ENCODE data around the gene TUFM. TPM values are rescaled to one million over a fixed set of nuclear protein-coding genes. Genes with fewer than 3 reads are reported as not detected.
"Not testable (repeated sequence)": the region's sequence is repeated elsewhere in the genome, so short reads cannot be mapped to it uniquely, and the experiment has no call there.

TUFM gene
- total RNA-seq, 1 experiment from 2014 or later, result 207 TPM

GRCh38 chr16:28882551-28883160 lies 36.5 kb upstream of the TUFM start:
- H3K4me2 ChIP-seq (ENCODE audit: insufficient read depth, insufficient read length, low read length), result no peak overlapping the region
- peaks cover 0 to 5% (median 4%) of the 10 kb centered on the region in 3 experiments; a peak in 3 of 7 replicates for H3K36me3 Mint-ChIP-seq (ENCODE audit: insufficient read depth in 1 of 3, low read depth in 3 of 3)
- no peak; the same call in 2 of the 3 replicates for TF ChIP-seq CTCF (conservative IDR thresholded peaks at IDR 0.05)
- H2BK20ac ChIP-seq (ENCODE audit: low read depth, low read length, poor library complexity, severe bottlenecking), result no peak overlapping the region
- H3K4ac ChIP-seq (ENCODE audit: low read depth, low read length), result no peak overlapping the region
- H3K4me3 Mint-ChIP-seq, result peak overlapping the region in 1 of 2 experiments; percentile 28; a peak in 1 of 5 replicates
- H4K8ac ChIP-seq (replicated peaks; ENCODE audit: insufficient read length, low read depth, low read length), result no peak overlapping the region
- H3T11ph ChIP-seq (ENCODE audit: low read length), result no peak overlapping the region
- H3K56ac ChIP-seq (ENCODE audit: insufficient read length, low read depth, low read length), result no peak overlapping the region
- no peak overlapping the region for H3K23ac ChIP-seq (ENCODE audit: insufficient read length, low read depth, low read length)
- no peak overlapping the region for H3K9ac ChIP-seq (ENCODE audit: extremely low read depth, insufficient read length, low read length)
- no peak overlapping the region for H3K27ac ChIP-seq (ENCODE audit: insufficient read length, low read depth, low read length)
- H3K27ac Mint-ChIP-seq, result no peak overlapping the region
- peaks cover 6% of the 10 kb centered on the region; the same call in 1 of the 2 replicates for H3K27me3 ChIP-seq (ENCODE audit: insufficient read depth, low read length)
- no peak overlapping the region for H3K18ac ChIP-seq (ENCODE audit: insufficient read length, low read depth, low read length)
- no peak overlapping the region for H4K5ac ChIP-seq (ENCODE audit: insufficient read length, low read depth, low read length)
- peaks cover 6% of the 10 kb centered on the region; the same call in 1 of the 2 replicates for H3K4me1 ChIP-seq (ENCODE audit: insufficient read depth, low read length)
- H2BK12ac ChIP-seq (ENCODE audit: insufficient read length, low read depth, low read length), result no peak overlapping the region
- H4K20me1 ChIP-seq (ENCODE audit: control insufficient read depth, insufficient read depth, insufficient read length), result no peaks in the 10 kb centered on the region
- H2AFZ ChIP-seq (ENCODE audit: low read length), result no peak overlapping the region
- H3K79me1 ChIP-seq (ENCODE audit: insufficient read depth, low read depth, low read length, poor library complexity, severe bottlenecking), result no peaks in the 10 kb centered on the region
- no peaks in the 10 kb centered on the region for H3K79me2 ChIP-seq (ENCODE audit: insufficient read depth, low read length)
- no peak overlapping the region for H2AK5ac ChIP-seq (ENCODE audit: insufficient read length, low read length)
- peaks cover 18% of the 10 kb centered on the region for H3K27me3 Mint-ChIP-seq (ENCODE audit: low read depth)
- no peak overlapping the region for H2BK5ac ChIP-seq (ENCODE audit: insufficient read length, low read length)
- H3K9me3 Mint-ChIP-seq, result no peaks in the 10 kb centered on the region; a peak in 1 of 5 replicates
- DNase-seq, result peak; percentile 62
- H3K14ac ChIP-seq (ENCODE audit: insufficient read depth, low read length), result no peak overlapping the region
- no peak overlapping the region for H2BK15ac ChIP-seq (ENCODE audit: low read depth, low read length)
- no peak overlapping the region for H2BK120ac ChIP-seq (ENCODE audit: low read depth, low read length, poor library complexity, severe bottlenecking)
- H3K23me2 ChIP-seq (ENCODE audit: insufficient read length, low read depth, low read length, poor library complexity, severe bottlenecking), result peaks cover 11% of the 10 kb centered on the region
- no peak overlapping the region for H4K91ac ChIP-seq (ENCODE audit: insufficient read length, low read depth, low read length)
- H3K9me3 ChIP-seq (ENCODE audit: control insufficient read depth, low read depth, low read length), result no peaks in the 10 kb centered on the region
- no CpG with 5 or more reads among the region's 24 CpGs for WGBS (ENCODE audit: extremely low coverage, insufficient read length, low lambda C conversion rate)
- peaks cover 26 to 46% of the 10 kb centered on the region in 2 experiments for H3K4me1 Mint-ChIP-seq

- peaks cover 33 to 55% of the 10 kb centered on the region in 2 experiments for H3K4me1 Mint-ChIP-seq
- H4K91ac ChIP-seq (ENCODE audit: insufficient read length, low read depth, low read length); H2BK5ac ChIP-seq (ENCODE audit: insufficient read length, low read length); H4K5ac ChIP-seq (ENCODE audit: insufficient read length, low read depth, low read length); H3K4me2 ChIP-seq (ENCODE audit: insufficient read depth, insufficient read length, low read length); H2BK15ac ChIP-seq (ENCODE audit: low read depth, low read length); H3K18ac ChIP-seq (ENCODE audit: insufficient read length, low read depth, low read length); H3K56ac ChIP-seq (ENCODE audit: insufficient read length, low read depth, low read length); H2BK20ac ChIP-seq (ENCODE audit: low read depth, low read length, poor library complexity, severe bottlenecking); H3K27ac ChIP-seq (ENCODE audit: insufficient read length, low read depth, low read length); H3K9ac ChIP-seq (ENCODE audit: extremely low read depth, insufficient read length, low read length); H2AK5ac ChIP-seq (ENCODE audit: insufficient read length, low read length); DNase-seq; H3K4ac ChIP-seq (ENCODE audit: low read depth, low read length); H4K20me1 ChIP-seq (ENCODE audit: control insufficient read depth, insufficient read depth, insufficient read length); H2AFZ ChIP-seq (ENCODE audit: low read length); H3K9me3 Mint-ChIP-seq; H3K79me1 ChIP-seq (ENCODE audit: insufficient read depth, low read depth, low read length, poor library complexity, severe bottlenecking); H2BK120ac ChIP-seq (ENCODE audit: low read depth, low read length, poor library complexity, severe bottlenecking); H3K27me3 ChIP-seq (ENCODE audit: insufficient read depth, low read length); H3K14ac ChIP-seq (ENCODE audit: insufficient read depth, low read length); H3K9me3 ChIP-seq (ENCODE audit: control insufficient read depth, low read depth, low read length); H4K8ac ChIP-seq (replicated peaks; ENCODE audit: insufficient read length, low read depth, low read length); H3K36me3 Mint-ChIP-seq (ENCODE audit: insufficient read depth in 1 of 3, low read depth in 3 of 3); H3K4me1 ChIP-seq (ENCODE audit: insufficient read depth, low read length); H3T11ph ChIP-seq (ENCODE audit: low read length); H3K4me3 Mint-ChIP-seq; H2BK12ac ChIP-seq (ENCODE audit: insufficient read length, low read depth, low read length); H3K23ac ChIP-seq (ENCODE audit: insufficient read length, low read depth, low read length); H3K79me2 ChIP-seq (ENCODE audit: insufficient read depth, low read length); H3K27ac Mint-ChIP-seq: not testable (repeated sequence)
- H3K23me2 ChIP-seq (ENCODE audit: insufficient read length, low read depth, low read length, poor library complexity, severe bottlenecking), result peaks cover 11% of the 10 kb centered on the region
- no CpG with 5 or more reads among the region's 4 CpGs for WGBS (ENCODE audit: extremely low coverage, insufficient read length, low lambda C conversion rate)
- peaks cover 18% of the 10 kb centered on the region for H3K27me3 Mint-ChIP-seq (ENCODE audit: low read depth)
These were observed 35.4 kb upstream of the TUFM start for GRCh38 chr16:28881565-28881964.
